ENCODE data around the gene NRDC.

- TF ChIP-seq CTCF (IDR thresholded peaks at IDR 0.05 in 2 of 3, conservative IDR thresholded peaks at IDR 0.05 in 1 of 3; ENCODE audit: insufficient read depth in 2 of 3, low read depth in 1 of 3, low read length in 3 of 3) (no peak), EZH2 (IDR thresholded peaks at IDR 0.05; ENCODE audit: borderline replicate concordance, low read depth, low read length) (no peak), CEBPB (tag; IDR thresholded peaks at IDR 0.05) (no peak), ZNF133 (CRISPR knock-in tag; IDR thresholded peaks at IDR 0.05) (no peak), MEF2D (tag; conservative IDR thresholded peaks at IDR 0.05; ENCODE audit: low read depth) (no peak), HDAC2 (IDR thresholded peaks at IDR 0.05) (no peak), MCM5 (IDR thresholded peaks at IDR 0.05; ENCODE audit: low read depth) (no peak), HLTF (IDR thresholded peaks at IDR 0.05) (peak; percentile 65; the same call in 1 of the 2 replicates), BRCA1 (IDR thresholded peaks at IDR 0.05) (no peak), BRCA1 (CRISPR knock-in tag; IDR thresholded peaks at IDR 0.05) (no peak), MAX (CRISPR knock-in tag; IDR thresholded peaks at IDR 0.05) (no peak), EP300 (IDR thresholded peaks at IDR 0.05; ENCODE audit: low read length) (no peak), TFAP4 (CRISPR knock-in tag; IDR thresholded peaks at IDR 0.05; ENCODE audit: borderline replicate concordance) (no peak), NFYB (IDR thresholded peaks at IDR 0.05; ENCODE audit: extremely low read depth, insufficient read length) (no peak)
These were observed 137.3 kb downstream of the NRDC start for GRCh38 chr1:51741121-51741681.
